ENCODE data around the gene PSMD11. TPM values are rescaled to one million over a fixed set of nuclear protein-coding genes. Genes with fewer than 3 reads are reported as not detected.

PSMD11 gene
- total RNA-seq, 1 experiment from 2014 or later = 212 TPM

GRCh38 chr17:32512328-32512727 is 68.0 kb downstream of the PSMD11 start:
- DNase-seq (ENCODE audit: low read depth, low spot score) = no peak
- TF ChIP-seq TCF7L2 (IDR thresholded peaks at IDR 0.05; ENCODE audit: low read depth, low read length) = no peak
- no peak for TF ChIP-seq POLR2AphosphoS5 (IDR thresholded peaks at IDR 0.05; ENCODE audit: low read depth, low read length)
- TF ChIP-seq SIN3A (IDR thresholded peaks at IDR 0.05; ENCODE audit: borderline replicate concordance, insufficient read depth, low read depth, low read length) = no peak
- no peak for TF ChIP-seq CTCF (IDR thresholded peaks at IDR 0.05)
- TF ChIP-seq REST (IDR thresholded peaks at IDR 0.05; ENCODE audit: insufficient read depth in 1 of 2, low read depth in 2 of 2, low read length in 1 of 2) = no peak
- ATAC-seq = no peak
- H3K4me3 ChIP-seq (ENCODE audit: low read depth in 2 of 2, low read length in 2 of 2) = no peak overlapping the region
- no TSS peak for BruUV-seq (replicated peaks)
- H3K9me3 ChIP-seq (ENCODE audit: control insufficient read depth, insufficient read depth, low read depth, low read length) = no peaks in the 10 kb centered on the region
- in situ Hi-C loops (cut with HindIII; ENCODE audit: low pct_unique_long_range_greater_than_20kb, low sequenced_read_pairs) (no loop called here), intact Hi-C loops (cut with micrococcal nuclease; ENCODE audit: unreplicated experiment) (no loop called here)
- ChIA-PET POLR2A (no interaction called here), CTCF (no interaction called here)
- H3K27ac ChIP-seq (ENCODE audit: low read length) = no peak overlapping the region
- H3K4me1 ChIP-seq (ENCODE audit: control insufficient read depth, insufficient read depth, low read length) = no peaks in the 10 kb centered on the region
- peaks cover 2% of the 10 kb centered on the region for H3K27me3 ChIP-seq (ENCODE audit: control insufficient read depth, insufficient read depth, low read length)
- H3K36me3 ChIP-seq (ENCODE audit: control insufficient read depth, insufficient read depth, low read length) = no peaks in the 10 kb centered on the region

- peaks cover 5% of the 10 kb centered on the region for H3K27me3 ChIP-seq (ENCODE audit: control insufficient read depth, insufficient read depth, low read length)
- no TSS peak for BruUV-seq (replicated peaks)
- TF ChIP-seq POLR2AphosphoS5 (IDR thresholded peaks at IDR 0.05; ENCODE audit: low read depth, low read length) = no peak
- no peak for TF ChIP-seq SIN3A (IDR thresholded peaks at IDR 0.05; ENCODE audit: borderline replicate concordance, insufficient read depth, low read depth, low read length)
- no peak for TF ChIP-seq REST (IDR thresholded peaks at IDR 0.05; ENCODE audit: insufficient read depth in 1 of 2, low read depth in 2 of 2, low read length in 1 of 2)
- TF ChIP-seq TCF7L2 (IDR thresholded peaks at IDR 0.05; ENCODE audit: low read depth, low read length) = no peak
- no peak for TF ChIP-seq CTCF (IDR thresholded peaks at IDR 0.05)
- no peaks in the 10 kb centered on the region for H3K4me1 ChIP-seq (ENCODE audit: control insufficient read depth, insufficient read depth, low read length)
- DNase-seq (ENCODE audit: low read depth, low spot score) = no peak
- no peak overlapping the region for H3K27ac ChIP-seq (ENCODE audit: low read length)
- POLR2A ChIA-PET = no interaction called here
- CTCF ChIA-PET = no interaction called here
- no peak overlapping the region for H3K4me3 ChIP-seq (ENCODE audit: low read depth in 2 of 2, low read length in 2 of 2)
- ATAC-seq = no peak
- no peaks in the 10 kb centered on the region for H3K9me3 ChIP-seq (ENCODE audit: control insufficient read depth, insufficient read depth, low read depth, low read length)
- H3K36me3 ChIP-seq (ENCODE audit: control insufficient read depth, insufficient read depth, low read length) = no peaks in the 10 kb centered on the region
- intact Hi-C loops (cut with micrococcal nuclease; ENCODE audit: unreplicated experiment) = no loop called here
- in situ Hi-C loops (cut with HindIII; ENCODE audit: low pct_unique_long_range_greater_than_20kb, low sequenced_read_pairs) = no loop called here
Measured at GRCh38 chr17:32513579-32513978, 69.3 kb downstream of the PSMD11 start.

Measured in Panc1 (cell line).